ENCODE measurements around the gene EXOG. TPM values are rescaled to one million over a fixed set of nuclear protein-coding genes. Genes with fewer than 3 reads are reported as not detected.

The EXOG gene
- polyA plus RNA-seq, 1 donor (not counting 4 experiments of a cell fraction or from before 2014, with no cell fraction given): 10.3 TPM

GRCh38 chr3:38567498-38567897 lies 71.4 kb downstream of the EXOG start:
- no peaks in the 10 kb centered on the region for H4K20me1 ChIP-seq (ENCODE audit: control insufficient read depth, extremely low read depth, insufficient read depth, low read length)
- no peak overlapping the region for H3K9ac ChIP-seq (ENCODE audit: control insufficient read depth, extremely low read depth, insufficient read depth, low read length)
- no peaks in the 10 kb centered on the region for H3K4me1 ChIP-seq (ENCODE audit: control insufficient read depth, extremely low read depth, insufficient read depth, low read length)
- no peak overlapping the region for H2AFZ ChIP-seq (ENCODE audit: control insufficient read depth, low read length)
- FAIRE-seq (no peak), DNase-seq (ENCODE audit: low read depth, low spot score) (no peak)
- no peaks in the 10 kb centered on the region for H3K27me3 ChIP-seq (ENCODE audit: control insufficient read depth, extremely low read depth, insufficient read depth, low read length)
- TF ChIP-seq, protein P1, sequence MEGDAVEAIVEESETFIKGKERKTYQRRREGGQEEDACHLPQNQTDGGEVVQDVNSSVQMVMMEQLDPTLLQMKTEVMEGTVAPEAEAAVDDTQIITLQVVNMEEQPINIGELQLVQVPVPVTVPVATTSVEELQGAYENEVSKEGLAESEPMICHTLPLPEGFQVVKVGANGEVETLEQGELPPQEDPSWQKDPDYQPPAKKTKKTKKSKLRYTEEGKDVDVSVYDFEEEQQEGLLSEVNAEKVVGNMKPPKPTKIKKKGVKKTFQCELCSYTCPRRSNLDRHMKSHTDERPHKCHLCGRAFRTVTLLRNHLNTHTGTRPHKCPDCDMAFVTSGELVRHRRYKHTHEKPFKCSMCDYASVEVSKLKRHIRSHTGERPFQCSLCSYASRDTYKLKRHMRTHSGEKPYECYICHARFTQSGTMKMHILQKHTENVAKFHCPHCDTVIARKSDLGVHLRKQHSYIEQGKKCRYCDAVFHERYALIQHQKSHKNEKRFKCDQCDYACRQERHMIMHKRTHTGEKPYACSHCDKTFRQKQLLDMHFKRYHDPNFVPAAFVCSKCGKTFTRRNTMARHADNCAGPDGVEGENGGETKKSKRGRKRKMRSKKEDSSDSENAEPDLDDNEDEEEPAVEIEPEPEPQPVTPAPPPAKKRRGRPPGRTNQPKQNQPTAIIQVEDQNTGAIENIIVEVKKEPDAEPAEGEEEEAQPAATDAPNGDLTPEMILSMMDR (optimal IDR thresholded peaks at IDR 0.05 in 1 of 3, IDR thresholded peaks at IDR 0.05 in 1 of 3, conservative IDR thresholded peaks at IDR 0.05 in 1 of 3; ENCODE audit: extremely low read depth in 1 of 3, insufficient read depth in 2 of 3, low read length in 3 of 3): no peak
- no peak for TF ChIP-seq EZH2 (IDR thresholded peaks at IDR 0.05; ENCODE audit: low read length)
- no peaks in the 10 kb centered on the region for H3K36me3 ChIP-seq (ENCODE audit: control insufficient read depth in 2 of 2, extremely low read depth in 1 of 2, insufficient read depth in 2 of 2, low read length in 2 of 2)
- no peaks in the 10 kb centered on the region for H3K9me1 ChIP-seq (ENCODE audit: control insufficient read depth, extremely low read depth, insufficient read depth, low read length)
- H3K9me3 ChIP-seq (ENCODE audit: control insufficient read depth, low read depth, low read length): no peaks in the 10 kb centered on the region
- H3K4me3 ChIP-seq (ENCODE audit: control insufficient read depth in 2 of 3, extremely low read depth in 1 of 3, insufficient read depth in 2 of 3, low read depth in 1 of 3, low read length in 3 of 3): no peak overlapping the region
- dilution Hi-C loops (cut with MboI; ENCODE audit: extremely low pct_ligation_motif_present, low sequenced_read_pairs): no loop called here
- no peaks in the 10 kb centered on the region for H3K79me2 ChIP-seq (ENCODE audit: control insufficient read depth, insufficient read depth, low read length)
- H3K4me2 ChIP-seq (ENCODE audit: control insufficient read depth, extremely low read depth, insufficient read depth, low read depth, low read length): no peak overlapping the region
- no peak overlapping the region for H3K27ac ChIP-seq (ENCODE audit: control insufficient read depth, insufficient read depth, low read length)

DNA sequence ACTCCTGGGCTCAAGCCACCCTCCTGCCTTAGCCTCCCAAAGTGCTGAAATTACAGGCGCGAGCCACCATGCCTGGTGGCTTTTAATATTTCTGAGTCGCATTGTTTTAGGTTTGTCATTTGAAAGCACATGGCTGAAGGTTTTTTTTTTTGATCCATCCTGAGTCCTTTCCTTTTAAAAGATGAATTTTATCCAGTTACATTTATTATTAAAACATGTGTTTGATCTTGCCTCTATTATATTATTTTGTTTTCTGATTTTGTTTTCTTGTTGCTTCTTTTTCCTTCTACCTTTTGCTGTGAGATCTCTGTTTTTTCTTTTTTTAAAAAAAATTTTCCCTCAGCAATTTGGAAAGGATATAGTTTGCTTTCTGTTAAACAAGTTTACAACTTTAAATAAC lies 77.0 kb downstream of the EXOG start:
- Histone ChIP-seq H3K9me3 (ENCODE audit: control insufficient read depth, low read depth, low read length) (no peaks in the 10 kb centered on the region), H3K9ac (ENCODE audit: control insufficient read depth, extremely low read depth, insufficient read depth, low read length) (no peak overlapping the region), H3K27ac (ENCODE audit: control insufficient read depth, insufficient read depth, low read length) (no peak overlapping the region), H3K9me1 (ENCODE audit: control insufficient read depth, extremely low read depth, insufficient read depth, low read length) (no peaks in the 10 kb centered on the region), H3K4me2 (ENCODE audit: control insufficient read depth, extremely low read depth, insufficient read depth, low read depth, low read length) (no peak overlapping the region), H4K20me1 (ENCODE audit: control insufficient read depth, extremely low read depth, insufficient read depth, low read length) (no peaks in the 10 kb centered on the region), H3K27me3 (ENCODE audit: control insufficient read depth, extremely low read depth, insufficient read depth, low read length) (peaks cover 5% of the 10 kb centered on the region), H3K36me3 (ENCODE audit: control insufficient read depth in 2 of 2, extremely low read depth in 1 of 2, insufficient read depth in 2 of 2, low read length in 2 of 2) (no peaks in the 10 kb centered on the region), H3K4me1 (ENCODE audit: control insufficient read depth, extremely low read depth, insufficient read depth, low read length) (no peaks in the 10 kb centered on the region), H3K4me3 (ENCODE audit: control insufficient read depth in 2 of 3, extremely low read depth in 1 of 3, insufficient read depth in 2 of 3, low read depth in 1 of 3, low read length in 3 of 3) (no peak overlapping the region), H3K79me2 (ENCODE audit: control insufficient read depth, insufficient read depth, low read length) (no peaks in the 10 kb centered on the region), H2AFZ (ENCODE audit: control insufficient read depth, low read length) (no peak overlapping the region)
- no peak for DNase-seq (ENCODE audit: low read depth, low spot score)
- dilution Hi-C loops (cut with MboI; ENCODE audit: extremely low pct_ligation_motif_present, low sequenced_read_pairs): no loop called here
- no peak for FAIRE-seq
- TF ChIP-seq, protein P1 (optimal IDR thresholded peaks at IDR 0.05 in 1 of 3, IDR thresholded peaks at IDR 0.05 in 1 of 3, conservative IDR thresholded peaks at IDR 0.05 in 1 of 3; ENCODE audit: extremely low read depth in 1 of 3, insufficient read depth in 2 of 3, low read length in 3 of 3): no peak
- TF ChIP-seq EZH2 (IDR thresholded peaks at IDR 0.05; ENCODE audit: low read length): no peak
